SK-N-SH (cell line): ENCODE measurements around the gene ZNF468.

ENCODE experiments used
- CTCF ChIP-seq: fragments of 200-600 bp; sonication (generic); IDR thresholded peaks from 2 replicates; pipeline ENCODE4 v1.6.1; 2017; ENCODE audit warnings: antibody characterized with exemption, mild to moderate bottlenecking, moderate library complexity
- EZH2phosphoT487 ChIP-seq: fragments of 200-600 bp; sonication (generic); IDR thresholded peaks from 2 replicates; pipeline ENCODE4 v1.6.1; 2017; ENCODE audit warnings: low read depth, mixed run types, mild to moderate bottlenecking, antibody characterized with exemption, moderate library complexity, borderline replicate concordance
- FOSL2 ChIP-seq: IDR thresholded peaks from 2 replicates; pipeline ENCODE4 v1.4.0; 2012; ENCODE audit warnings: low read depth, mild to moderate bottlenecking, moderate library complexity, borderline replicate concordance
- FOXJ3 ChIP-seq: sonication (generic); formaldehyde crosslinking; IDR thresholded peaks from 2 replicates; pipeline ENCODE4 v1.5.1; 2020; ENCODE audit warnings: mild to moderate bottlenecking, missing genetic modification reagents
- MEF2A ChIP-seq: IDR thresholded peaks from 2 replicates; pipeline ENCODE4 v1.4.0; 2012; ENCODE audit warnings: low read depth, borderline replicate concordance
- NRF1 ChIP-seq: IDR thresholded peaks from 2 replicates; pipeline ENCODE4 v1.6.1; 2012; ENCODE audit warnings: low read depth, mild to moderate bottlenecking, low read length
- PBX3 ChIP-seq: IDR thresholded peaks from 2 replicates; pipeline ENCODE4; 2012
- POLR2AphosphoS5 ChIP-seq: IDR thresholded peaks from 2 replicates; pipeline ENCODE4 v1.6.1; 2012; ENCODE audit warnings: low read depth, low read length
- RAD21 ChIP-seq: IDR thresholded peaks from 2 replicates; pipeline ENCODE4 v1.6.1; 2012; ENCODE audit warnings: mild to moderate bottlenecking, low read length
- TAF1 ChIP-seq: IDR thresholded peaks from 2 replicates; pipeline ENCODE4 v1.6.1; 2012; ENCODE audit warnings: low read depth, mild to moderate bottlenecking, low read length, moderate library complexity, borderline replicate concordance
- TCF12 ChIP-seq: IDR thresholded peaks from 2 replicates; pipeline ENCODE4 v1.4.0; 2012
- TEAD4 ChIP-seq: IDR thresholded peaks from 2 replicates; pipeline ENCODE4 v1.4.0; 2012; ENCODE audit warnings: mild to moderate bottlenecking, borderline replicate concordance; ENCODE audit not compliant: insufficient read depth
- YY1 ChIP-seq: IDR thresholded peaks from 2 replicates; pipeline ENCODE4 v1.4.0; 2012; ENCODE audit warnings: low read depth, mild to moderate bottlenecking

- no peak for TF ChIP-seq TCF12
- TF ChIP-seq CTCF = no peak
- no peak for TF ChIP-seq EZH2phosphoT487
- TF ChIP-seq FOXJ3 = no peak
- TF ChIP-seq FOSL2 = no peak
- TF ChIP-seq POLR2AphosphoS5 = no peak
- no peak for TF ChIP-seq YY1
- TF ChIP-seq NRF1 = no peak
- no peak for TF ChIP-seq RAD21
- no peak for TF ChIP-seq PBX3
- TF ChIP-seq TAF1 = no peak
- no peak for TF ChIP-seq TEAD4
- TF ChIP-seq MEF2A = no peak
Measured at GRCh38 chr19:52896431-52897137, 39.2 kb upstream of the ZNF468 start.
